ENCODE measurements around the gene UBC.
"Not testable (repeated sequence)": the region's sequence is repeated elsewhere in the genome, so short reads cannot be mapped to it uniquely, and the experiment has no call there.

The UBC gene

DNA sequence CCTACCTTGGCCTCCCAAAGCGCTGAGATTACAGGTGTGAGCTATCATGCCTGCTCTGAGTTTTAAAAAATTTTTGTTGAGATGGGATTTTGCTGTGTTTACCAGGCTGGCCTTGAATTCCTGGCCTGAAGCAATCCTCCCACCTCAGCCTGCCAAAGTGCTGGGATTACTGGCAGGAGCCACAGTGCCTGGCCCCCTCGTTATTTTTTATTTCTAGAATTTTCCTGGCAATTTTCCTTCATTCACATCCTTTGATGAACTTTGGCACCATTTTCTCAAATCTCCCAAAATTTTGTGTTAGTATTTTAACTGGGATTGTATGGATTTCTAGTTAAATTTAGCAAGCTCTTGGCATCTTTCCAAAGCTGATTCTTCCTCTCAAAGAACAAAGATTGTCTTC lies 26.2 kb downstream of the UBC start:
- DNase-seq (ENCODE audit: extremely low read depth in 1 of 2, low read depth in 1 of 2) = no peak

DNA sequence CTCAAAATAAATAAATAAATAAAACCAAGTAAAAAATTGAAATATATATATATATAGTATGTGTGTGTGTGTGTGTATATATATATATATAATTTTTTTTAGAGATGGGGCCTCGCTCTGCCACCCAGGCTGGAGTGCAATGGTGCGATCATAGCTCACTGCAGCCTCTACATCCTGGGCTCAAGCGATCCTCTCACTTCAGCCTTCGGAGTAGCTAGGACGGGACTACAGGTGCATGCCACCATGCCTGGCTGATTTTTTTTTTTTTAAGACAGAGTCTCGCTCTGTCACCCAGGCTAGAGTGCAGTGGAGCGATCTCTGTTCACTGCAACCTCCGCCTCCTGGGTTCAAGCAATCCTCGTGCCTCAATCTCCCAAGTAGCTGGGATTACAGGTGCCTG lies 26.7 kb downstream of the UBC start:
- DNase-seq (ENCODE audit: extremely low read depth in 1 of 2, low read depth in 1 of 2) = not testable (repeated sequence)

DNA sequence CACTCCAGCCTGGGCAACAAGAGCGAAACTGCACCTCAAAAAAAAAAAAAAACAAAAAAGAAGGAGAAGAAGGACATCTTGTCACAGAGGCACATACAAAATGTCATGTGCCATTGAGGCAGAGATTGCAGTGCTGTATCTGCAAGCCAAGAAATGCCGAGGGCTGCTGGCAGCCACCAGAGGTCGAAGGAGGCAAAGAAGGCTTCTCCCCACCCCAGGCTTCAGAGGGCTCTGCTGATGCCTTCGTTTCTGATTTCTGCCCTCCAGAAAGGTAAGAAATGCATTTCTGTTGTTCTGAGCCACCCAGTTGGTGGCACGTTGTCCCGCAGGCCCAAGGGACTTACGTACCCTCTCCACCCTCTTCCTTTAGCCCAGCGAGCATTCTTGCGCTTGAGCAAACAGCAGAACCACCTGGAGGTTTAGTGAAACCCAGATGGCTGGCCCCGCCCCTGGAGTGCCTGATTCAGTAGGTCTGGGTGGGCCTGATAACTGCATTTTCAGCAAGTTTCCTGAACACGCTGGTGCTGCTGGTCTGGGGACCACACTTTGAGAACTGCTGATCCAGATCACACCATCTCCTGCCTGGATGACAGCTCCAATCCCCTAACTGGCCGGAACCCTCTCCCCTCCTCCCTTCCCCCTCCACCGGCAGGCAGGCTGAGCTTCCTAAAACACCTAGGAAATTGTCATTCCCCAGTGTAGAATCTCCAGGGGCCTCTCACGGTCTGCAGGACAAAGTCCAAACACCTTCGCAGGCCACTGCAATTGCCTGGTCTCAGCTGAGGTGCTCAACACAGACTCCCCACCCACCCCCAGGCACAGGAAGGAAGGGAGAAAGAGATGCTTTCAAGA lies 29.6 kb downstream of the UBC start:
- no peak for DNase-seq (ENCODE audit: extremely low read depth in 1 of 2, low read depth in 1 of 2)

DNA sequence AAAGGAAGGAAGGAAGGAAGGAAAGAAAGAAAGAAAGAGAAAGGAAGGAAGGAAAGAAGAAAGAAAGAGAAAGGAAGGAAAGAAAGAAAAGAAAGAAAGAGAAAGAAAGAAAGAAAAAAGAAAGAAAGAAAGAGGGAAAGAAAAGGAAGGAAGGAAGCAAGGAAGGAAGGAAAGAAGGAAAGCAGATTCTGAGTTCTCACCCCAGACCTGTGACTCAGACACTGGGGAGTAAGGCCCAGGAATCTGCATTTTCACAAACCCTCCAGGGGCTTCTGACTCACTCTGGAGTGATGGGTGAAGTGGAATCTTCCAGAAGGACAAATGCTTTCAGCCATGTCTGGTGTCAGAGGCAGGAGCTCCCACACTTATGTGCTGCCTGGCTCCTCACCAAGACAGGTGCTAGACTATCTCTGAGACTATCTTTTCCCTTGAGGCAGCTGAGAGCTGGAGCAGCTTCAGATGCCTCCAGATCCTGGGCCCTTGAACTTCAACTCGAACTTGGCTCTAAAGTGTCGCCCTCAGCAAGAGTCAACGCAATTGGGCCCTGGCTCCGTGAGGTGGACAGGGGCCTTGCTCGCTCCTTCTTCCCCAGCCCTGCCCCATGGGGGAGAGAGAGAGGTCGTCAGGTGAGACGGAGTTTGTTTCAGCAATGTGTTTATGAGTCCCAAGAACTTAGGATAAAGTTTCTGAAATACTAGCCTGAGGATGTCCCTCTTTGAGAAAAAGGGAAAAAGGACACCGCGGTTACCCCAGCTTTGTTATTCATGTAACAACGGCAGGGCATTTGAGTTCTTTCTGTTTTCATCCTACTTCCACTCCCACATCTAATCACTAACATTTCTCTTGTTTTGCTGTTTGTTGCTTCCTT lies 31.0 kb downstream of the UBC start:
- no peak for DNase-seq (ENCODE audit: extremely low read depth in 1 of 2, low read depth in 1 of 2)

DNA sequence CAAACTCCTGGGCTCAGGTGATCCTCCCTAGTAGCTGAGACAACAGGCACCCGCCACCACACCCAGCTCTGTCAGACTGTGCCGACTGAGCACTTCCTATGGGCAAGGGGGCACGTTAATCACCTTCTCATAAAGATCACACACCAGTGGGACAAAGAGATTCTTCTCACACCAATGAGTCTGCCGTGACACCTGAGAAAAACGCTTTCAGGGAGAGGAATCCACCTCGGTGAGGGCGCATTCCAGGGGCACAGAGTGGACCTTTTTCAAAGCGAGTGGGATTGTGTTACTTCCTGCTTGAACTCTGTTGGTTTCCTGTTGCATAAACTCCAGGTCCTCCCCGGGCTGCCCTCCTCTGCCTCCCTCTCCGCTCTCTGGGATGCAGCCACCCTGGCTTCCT lies 33.3 kb downstream of the UBC start:
- DNase-seq (ENCODE audit: extremely low read depth in 1 of 2, low read depth in 1 of 2) = no peak

DNA sequence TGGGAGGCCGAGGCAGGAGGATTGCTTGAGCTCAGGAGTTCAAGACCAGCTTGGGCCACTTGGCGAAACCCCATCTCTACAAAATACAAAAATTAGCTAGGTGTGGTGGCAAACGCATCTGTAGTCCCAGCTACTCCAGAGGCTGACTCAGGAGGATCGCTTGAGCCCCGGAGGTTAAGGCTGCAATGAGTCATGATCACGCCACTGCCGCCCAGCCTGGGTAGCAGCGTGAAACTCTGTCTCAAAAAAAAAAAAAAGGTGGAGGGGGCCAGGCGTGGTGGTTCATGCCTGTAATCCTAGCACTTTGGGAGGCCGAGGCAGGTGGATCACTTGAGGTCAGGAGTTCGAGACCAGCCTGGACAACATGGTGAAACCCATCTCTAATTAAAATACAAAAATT lies 34.1 kb downstream of the UBC start:
- DNase-seq (ENCODE audit: extremely low read depth in 1 of 2, low read depth in 1 of 2) = not testable (repeated sequence)

DNA sequence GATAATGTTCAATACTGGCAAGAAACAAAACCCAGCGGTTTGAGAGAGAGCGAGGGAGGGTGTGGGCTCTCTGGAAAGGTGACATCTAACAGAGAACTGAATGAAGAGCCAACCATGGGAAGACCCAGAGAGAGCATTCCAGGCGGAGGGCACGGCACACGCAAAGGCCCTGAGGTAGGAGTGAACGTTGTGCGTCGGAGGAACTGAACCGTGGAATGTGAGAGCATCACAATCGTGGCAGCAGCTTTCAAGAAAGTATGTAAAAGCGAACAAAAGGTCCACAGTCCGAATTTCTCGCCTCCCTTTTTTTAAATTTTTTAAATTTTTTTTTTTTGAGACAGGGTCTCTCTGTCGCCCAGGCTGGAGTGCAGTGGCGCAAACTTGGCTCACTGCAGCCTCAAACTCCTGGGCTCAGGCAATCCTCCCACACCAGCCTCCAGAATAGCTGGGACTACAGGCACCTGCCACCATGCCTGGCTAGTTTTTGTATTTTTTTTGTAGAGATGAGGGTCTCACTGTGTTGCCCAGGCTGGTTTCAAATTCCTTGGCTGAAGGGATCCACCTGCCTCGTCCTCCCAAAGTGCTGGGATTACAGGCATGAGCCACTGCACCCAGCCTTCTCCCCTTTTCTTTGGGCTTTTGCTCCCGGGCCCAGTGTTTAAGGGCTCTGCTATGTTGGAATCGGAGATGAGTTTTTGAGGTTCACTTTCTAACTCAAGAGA lies 35.5 kb downstream of the UBC start:
- no peak for DNase-seq (ENCODE audit: extremely low read depth in 1 of 2, low read depth in 1 of 2)

DNA sequence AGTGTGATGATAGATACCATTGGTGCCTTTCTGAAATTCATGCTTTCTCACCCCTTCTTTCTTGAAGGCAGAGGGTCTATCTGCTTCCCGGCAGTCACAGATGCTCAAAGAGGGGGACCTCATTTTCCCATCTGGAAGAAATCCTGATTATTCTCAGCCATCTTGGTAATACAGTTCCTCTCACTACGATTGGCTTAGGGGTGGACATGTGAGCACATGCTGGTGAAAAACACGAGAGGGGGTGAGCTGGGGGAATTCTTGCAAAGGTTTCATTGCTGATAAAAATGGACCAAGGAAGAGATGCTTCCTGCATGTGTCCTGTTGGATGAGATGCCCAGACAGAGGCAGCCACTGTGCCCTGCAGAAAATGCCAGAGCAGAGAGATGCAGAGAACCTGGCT lies 37.0 kb downstream of the UBC start:
- no peak for DNase-seq (ENCODE audit: extremely low read depth in 1 of 2, low read depth in 1 of 2)

DNA sequence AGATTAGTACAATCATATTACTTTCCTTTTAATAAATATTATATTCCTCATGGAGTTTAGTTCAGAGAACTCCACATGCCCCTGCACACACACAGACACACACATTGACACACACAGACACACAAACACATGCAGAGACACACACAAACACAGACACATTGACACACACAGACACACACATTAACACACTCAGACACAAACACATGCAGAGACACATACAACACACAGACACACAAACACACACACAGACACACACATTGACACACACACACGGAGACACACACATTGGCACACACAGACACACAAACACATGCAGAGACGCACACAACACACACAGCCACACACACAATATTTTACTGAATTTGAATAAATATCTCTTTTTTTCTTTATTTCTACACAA lies 38.3 kb downstream of the UBC start:
- no peak for DNase-seq (ENCODE audit: extremely low read depth in 1 of 2, low read depth in 1 of 2)

DNA sequence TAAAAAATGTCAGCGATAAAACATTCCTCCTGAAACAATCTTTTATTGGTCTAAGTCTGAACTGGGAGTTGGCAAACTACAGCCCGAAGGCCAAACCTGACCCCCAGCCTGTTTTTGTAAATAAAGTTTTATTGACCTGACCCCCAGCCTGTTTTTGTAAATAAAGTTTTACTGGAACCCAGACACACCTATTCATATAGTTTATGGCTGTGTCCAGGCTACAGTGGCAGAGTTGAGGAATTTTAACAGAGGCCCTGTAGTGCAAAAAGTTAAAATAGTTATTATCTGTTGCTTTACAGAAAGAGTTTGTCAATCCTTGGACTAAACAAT lies 38.7 kb downstream of the UBC start:
- no peak for DNase-seq (ENCODE audit: extremely low read depth in 1 of 2, low read depth in 1 of 2)

DNA sequence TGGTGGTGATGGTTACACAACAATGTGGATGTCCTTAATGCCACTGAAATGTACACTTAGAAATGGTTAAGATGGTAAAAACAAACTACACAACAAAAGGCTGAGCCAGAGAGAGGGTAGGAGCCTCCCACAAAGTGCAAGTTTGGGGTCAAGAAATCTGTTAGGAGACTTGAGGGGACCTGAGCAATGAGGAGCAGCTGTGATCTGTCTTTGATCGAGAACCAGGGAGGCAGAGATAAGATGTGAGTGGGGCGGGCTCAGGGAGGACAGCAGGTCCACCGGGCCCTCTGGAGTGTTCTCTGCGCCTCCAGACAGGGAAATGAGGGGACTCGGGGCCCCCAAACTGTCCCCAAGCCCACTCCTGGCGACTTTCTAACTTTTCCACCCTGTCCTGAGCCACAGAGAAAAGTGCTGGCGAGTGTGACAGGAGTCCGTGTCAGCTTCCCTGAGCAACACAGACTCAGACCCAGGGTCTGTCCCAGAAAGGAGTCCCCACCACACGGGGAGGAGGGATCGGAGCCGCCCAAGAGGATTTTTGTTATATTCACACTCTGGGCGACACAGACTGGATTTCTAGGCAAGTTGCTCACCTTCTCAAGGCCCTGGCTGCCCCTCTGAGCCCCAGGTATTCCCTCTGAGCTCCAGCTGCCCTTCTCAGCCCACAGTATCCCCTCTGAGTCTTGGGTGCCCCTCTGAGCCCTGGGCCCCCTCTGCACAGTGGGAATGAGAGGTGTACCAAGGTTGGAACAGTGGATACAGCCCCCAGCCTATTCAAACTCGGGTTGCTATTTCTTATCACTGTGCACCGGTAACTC lies 39.3 kb downstream of the UBC start:
- no peak for DNase-seq (ENCODE audit: extremely low read depth in 1 of 2, low read depth in 1 of 2)

DNA sequence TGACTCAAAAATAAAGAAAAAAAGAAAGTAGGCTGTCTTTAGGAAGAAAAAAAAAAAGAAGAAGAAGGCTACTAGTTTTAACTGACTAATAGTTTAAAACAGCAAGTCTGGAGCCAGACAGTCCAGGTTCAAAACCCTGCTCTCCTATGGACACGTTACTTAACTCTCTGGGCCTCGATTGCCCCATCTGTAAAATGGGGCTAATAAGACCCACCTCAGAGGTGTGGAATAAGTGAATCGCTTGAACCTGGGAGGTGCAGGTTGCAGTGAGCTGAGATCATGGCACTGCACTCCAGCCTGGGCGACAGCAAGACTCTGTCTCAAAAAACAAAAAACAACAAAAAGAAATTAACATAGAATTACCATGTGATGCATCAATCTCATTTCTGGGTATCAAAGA lies 40.3 kb downstream of the UBC start:
- no peak for DNase-seq (ENCODE audit: extremely low read depth in 1 of 2, low read depth in 1 of 2)

DNA sequence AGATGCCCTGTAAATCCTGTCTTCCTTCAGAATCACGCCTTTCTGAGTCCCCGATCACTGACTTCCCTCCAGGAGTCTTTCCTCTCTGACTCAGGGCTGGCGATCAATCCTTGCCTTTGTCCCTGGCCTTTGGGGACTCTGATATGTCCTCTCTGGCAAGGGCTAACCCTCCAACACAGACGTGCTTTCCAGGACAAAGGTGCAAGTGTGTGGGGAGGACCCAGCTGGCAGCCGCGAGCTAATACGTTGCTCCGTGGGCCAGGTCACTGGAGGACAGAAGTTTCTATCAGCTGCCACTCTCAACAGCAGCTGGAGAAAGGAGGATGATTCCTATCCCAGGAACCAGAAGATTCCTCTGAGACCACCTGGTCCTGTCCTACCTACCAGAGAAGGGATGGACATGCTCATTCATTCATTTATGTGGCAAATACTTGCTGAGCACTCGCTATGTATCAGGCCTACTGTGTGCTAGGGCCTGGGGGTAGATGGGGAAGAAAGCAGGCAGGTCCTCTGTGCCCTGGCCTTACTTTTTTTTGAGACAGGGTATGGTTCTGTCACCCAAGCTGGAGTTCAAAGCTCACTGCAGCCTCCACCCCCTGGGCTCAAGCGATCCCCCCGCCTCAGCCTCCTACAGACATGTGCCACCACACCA lies 42.3 kb downstream of the UBC start:
- DNase-seq (ENCODE audit: extremely low read depth in 1 of 2, low read depth in 1 of 2) = no peak

DNA sequence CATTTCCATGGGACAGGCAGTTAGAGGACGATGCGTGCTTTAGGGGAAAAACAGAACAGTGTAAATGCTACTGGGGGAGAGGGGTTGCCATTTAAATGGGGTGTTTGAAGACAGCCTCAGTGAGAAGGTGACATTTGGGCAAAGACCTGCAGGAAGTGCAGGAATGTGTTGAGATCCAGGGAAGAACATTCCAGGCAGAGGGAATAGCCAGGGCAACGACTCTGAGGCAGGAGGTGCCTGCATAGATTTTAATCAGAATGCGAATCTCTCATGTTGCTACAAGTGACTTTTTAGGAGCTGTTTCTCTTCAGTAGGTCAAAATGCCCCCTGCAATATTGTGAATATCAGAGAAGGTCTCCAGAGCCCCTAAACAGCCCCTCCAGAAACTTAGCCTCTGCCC lies 43.2 kb downstream of the UBC start:
- no peak for DNase-seq (ENCODE audit: extremely low read depth in 1 of 2, low read depth in 1 of 2)

DNA sequence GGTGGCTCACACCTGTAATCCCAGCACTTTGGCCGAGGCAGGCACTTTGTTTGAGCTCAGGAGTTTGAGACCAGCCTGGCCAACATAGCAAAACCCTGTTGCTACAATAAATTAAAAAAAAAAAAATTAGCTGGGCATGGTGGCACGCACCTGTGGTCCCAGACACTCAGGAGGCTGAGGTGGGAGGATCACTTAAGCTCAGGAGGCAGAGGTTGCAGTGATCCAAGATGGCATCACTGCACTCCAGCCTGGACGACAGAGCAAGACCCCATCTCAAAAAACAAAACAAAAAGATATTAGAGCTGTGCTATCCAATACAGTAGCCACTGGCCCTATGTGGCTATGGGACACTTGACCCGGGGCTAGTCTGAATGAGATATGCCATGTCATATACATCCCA lies 43.9 kb downstream of the UBC start:
- no peak for DNase-seq (ENCODE audit: extremely low read depth in 1 of 2, low read depth in 1 of 2)

DNA sequence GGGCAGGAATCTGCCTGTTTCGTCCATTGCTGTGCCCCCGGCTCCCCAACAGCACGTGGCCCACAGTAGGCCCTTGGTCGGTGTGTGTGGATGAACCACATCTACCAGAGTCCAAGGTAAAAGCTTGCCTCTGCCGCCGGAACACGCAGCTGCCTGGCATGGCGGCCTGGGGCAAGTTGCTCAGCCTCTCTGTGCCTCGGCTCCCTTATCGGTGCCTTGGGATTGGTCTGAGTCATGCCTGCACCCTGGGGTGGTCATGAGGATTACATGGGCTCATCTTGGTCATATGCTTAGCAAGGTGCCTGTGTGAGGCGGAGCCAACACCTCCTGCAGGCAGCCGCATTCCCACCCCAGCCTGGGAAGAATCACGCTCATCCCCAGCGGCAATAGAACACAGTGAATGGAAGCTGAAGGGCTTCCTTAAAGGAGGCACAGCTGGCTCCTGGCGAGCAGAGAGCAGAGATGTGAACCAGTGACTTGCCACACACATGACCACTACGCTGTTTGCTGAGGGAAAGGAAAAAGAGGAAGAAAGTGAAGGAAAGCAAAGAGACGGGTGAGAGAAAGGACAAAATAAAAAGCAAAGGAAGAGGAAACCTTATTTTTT lies 45.3 kb downstream of the UBC start:
- DNase-seq (ENCODE audit: extremely low read depth in 1 of 2, low read depth in 1 of 2) = no peak

DNA sequence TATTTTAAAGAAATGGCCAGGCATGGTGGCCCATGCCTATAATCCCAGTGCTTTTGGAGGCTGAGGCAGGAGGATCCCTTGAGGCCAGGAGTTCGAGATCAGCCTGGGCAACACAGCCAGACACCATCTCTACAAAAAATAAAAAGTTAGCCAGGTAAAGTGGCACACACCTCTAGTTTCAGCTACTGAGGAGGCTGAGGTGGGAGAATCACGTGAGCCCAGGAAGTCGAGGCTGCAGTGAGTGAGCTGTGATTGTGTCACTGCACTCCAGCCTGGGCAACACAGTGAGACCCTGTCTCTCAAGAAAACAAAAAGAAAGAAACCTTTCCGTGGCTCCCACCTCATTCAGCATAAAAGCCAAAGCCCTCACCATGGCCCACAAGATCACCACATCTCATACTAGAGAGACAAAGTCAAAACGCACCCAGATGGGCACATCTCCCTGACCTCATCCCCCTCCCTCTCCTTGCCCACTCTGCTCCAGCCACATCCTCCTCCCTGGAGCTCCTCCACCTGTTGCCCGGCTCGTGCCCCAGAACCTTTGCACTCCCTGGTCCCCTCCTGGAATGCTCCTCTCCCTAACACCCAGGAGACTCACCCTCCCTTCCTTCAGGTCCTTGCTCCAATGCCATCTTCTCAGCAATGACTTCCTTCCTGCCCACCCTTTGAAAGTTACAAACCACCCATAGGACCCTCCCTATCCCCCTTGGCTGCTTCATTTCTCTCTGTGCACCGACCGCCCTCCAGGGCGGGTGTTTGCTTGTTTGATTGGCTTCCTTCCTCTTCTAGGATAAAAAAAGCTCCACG lies 46.0 kb downstream of the UBC start:
- DNase-seq (ENCODE audit: extremely low read depth in 1 of 2, low read depth in 1 of 2) = no peak

DNA sequence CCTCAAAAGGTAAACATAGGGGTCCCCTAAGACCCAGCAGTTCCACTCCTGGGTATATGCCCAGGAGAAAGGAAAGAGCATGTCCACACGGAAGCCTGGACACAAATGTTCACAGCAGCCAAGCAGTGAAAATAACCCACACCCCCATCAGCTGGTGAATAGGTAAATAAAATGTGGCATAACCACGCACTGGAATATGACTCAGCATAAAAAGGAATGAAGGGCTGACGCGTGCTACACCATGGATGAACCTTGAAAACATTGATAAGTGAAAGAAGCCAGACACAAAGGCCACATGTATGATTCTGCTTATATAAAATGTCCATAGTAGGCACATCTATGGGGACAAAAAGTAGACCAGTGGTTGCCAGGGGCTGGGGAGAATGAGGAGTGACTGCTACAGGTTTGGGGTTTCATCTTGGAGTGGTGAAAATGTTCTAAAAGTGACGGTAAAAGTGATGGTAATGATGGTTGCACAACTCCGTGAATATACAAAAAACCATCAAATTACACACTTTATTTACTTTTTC lies 47.0 kb downstream of the UBC start:
- no peak for DNase-seq (ENCODE audit: extremely low read depth in 1 of 2, low read depth in 1 of 2)

DNA sequence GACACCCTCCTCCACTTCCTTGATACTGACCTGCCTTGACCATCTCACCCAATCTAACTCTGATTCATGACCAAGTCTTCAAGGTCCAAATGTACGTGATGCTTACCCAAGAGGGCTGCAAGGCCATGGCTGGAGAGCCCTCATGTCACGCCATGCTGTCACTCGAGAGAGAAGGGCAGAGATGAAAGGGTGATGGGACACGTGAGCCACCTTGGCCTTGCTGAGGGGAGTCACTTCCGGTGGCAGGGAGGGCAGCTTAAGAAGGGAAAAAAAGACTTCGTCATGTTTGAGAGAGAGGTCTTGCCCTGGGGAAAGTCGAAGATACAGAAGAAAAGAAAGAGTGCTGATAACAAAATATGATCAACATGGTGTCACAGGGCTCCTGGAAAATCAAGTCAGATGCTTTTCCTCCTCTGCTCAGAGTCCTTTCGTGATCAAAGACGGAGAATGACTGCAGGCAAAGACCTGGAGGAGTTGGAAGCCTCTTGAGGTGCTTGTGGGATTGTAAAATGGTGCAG lies 47.5 kb downstream of the UBC start:
- no peak for DNase-seq (ENCODE audit: extremely low read depth in 1 of 2, low read depth in 1 of 2)
